ENCODE data around the gene CDCP1.

CDCP1 gene

GRCh38 chr3:45137656-45138181 is 8.5 kb downstream of the CDCP1 start:
- DNase-seq (ENCODE audit: low read depth), result no peak

GRCh38 chr3:45135959-45136358 is 10.2 kb downstream of the CDCP1 start:
- no peak for DNase-seq (ENCODE audit: low read depth)

DNA sequence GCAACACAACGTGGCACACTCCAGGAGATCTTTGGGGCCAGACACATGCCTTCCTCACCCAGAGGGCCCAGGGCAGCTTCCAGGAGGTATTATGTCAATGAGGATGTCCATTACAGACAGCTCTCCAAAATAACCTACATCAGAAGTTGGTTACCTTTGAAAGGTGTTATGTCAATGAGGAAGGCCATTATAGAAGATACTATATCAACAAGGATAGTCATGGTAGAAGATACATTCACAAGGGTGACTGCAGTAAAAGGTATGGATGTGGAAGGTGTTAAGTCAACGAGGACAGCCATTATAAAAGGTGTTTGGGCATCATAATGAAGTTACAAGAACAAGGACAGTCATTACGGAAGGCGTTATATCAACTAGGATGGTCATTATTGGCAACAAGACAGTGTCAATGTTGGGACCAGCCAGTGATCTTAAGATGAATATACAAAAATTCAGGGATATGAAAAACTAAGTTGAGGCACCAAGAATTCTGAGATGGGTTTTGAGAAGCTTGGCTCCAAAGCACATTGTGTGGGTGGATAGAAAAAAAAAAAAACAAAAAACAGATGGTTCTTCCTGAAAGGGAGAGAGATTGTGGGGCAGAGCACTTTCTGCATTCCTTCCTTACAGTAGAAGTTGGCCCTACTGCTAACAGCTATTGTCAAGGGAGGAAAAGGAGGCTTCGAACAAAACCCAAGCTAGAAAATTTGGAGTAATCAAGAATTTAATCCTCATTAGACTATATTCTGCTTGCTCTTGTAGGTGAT is 11.2 kb downstream of the CDCP1 start:
- DNase-seq (ENCODE audit: low read depth), result no peak

- no peak for DNase-seq (ENCODE audit: low read depth)
Measured at GRCh38 chr3:45132568-45133211, 13.5 kb downstream of the CDCP1 start.

GRCh38 chr3:45131201-45131600 is 15.0 kb downstream of the CDCP1 start:
- DNase-seq (ENCODE audit: low read depth), result no peak

- DNase-seq (ENCODE audit: low read depth), result no peak
Measured at GRCh38 chr3:45130476-45130875, 15.7 kb downstream of the CDCP1 start.

DNA sequence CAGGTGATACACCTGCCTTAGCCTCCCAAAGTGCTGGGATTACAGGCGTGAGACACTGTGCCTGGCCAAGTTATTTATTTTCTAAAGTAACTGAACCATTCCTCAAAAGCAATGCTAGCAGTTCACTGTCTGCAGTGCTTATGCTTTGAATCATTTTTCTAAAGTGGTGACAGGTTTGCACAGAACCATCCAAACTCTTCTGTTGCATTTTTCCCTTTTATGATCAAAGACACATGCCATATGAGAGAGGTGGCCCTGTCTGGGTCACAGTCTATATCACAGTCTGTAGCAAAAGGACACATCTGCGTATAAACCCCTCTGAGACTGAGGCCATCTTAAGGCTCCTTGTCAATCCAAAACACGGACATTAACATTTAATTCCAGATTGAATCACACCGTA is 17.2 kb downstream of the CDCP1 start:
- no peak for DNase-seq (ENCODE audit: low read depth)

DNA sequence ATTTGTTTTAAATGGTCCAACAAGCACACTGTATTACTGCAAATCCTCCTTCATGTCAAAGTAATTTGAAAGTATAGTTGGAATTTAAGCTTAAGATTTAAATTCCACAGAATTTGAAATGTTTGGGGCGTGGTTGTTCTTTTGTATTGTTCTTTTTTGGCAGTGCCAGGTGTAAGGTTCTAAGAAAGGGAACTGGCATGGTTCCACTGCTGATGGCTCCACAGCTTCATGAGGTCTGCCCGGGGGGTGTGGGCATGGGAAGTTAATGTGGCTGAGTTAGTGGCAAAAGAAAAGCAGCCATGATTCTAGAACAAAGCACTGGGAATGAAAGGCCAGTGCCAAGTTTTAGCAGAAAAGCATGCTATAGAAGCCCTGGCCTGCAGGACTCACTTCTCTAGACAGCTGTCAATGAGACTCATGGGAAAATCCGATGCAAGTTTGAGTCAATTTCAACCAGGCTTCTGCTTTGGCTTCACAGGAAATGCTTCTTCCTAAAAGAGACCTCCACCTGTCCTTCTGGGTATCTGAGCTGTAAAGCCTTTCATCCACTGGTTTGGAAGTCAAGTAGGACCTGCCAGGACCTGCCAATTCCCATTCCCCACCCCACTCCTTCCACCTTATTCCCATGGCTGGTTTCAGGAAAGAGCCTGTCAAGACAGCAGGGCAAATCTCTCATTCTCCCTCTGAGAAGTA is 18.9 kb downstream of the CDCP1 start:
- DNase-seq (ENCODE audit: low read depth), result no peak

DNA sequence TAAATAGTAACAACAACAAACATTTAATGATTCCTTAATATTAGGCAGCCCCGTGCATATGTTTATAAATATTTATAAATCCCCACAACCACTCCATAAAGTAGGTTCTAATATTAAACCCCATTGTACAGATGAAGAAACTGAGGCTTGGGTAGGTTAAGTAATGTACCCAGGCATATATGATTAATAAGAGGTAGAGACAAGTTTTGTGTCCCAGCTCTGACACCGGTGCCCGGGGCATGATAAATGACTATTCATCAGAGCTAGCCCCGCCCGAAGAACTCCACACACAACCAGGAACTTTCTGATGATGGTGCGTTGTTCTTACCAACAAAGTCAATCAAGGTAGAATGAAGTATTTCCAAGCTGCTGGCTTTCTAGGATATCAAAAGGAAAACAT is 19.4 kb downstream of the CDCP1 start:
- DNase-seq (ENCODE audit: low read depth), result no peak

DNA sequence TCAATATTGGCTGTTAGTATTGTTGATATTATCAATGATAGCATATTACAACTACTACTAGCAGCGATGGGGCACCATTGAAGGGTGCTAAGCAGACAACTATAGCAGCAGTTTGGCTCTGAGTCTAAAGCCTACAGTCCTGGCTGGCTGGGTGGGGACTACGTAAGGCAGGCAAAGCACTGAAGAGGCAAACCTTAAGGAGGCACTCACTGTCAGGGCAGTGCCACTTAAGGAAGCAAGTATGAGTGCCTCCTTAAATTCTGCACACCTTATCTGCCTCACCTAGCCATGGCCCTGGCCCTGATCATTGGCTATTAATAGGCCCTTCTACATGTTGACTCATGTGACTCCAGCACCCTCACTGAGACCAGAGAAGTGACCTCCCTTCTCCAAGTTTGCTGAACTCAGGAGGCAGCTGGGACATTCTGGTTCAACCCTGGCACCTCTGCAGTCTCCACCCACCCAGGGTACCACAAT is 20.6 kb downstream of the CDCP1 start:
- DNase-seq (ENCODE audit: low read depth), result no peak

- DNase-seq (ENCODE audit: low read depth), result no peak
Measured at GRCh38 chr3:45124956-45125355, 21.2 kb downstream of the CDCP1 start.

- no peak for DNase-seq (ENCODE audit: low read depth)
Measured at GRCh38 chr3:45124352-45124751, 21.8 kb downstream of the CDCP1 start.

GRCh38 chr3:45123581-45124269 is 22.5 kb downstream of the CDCP1 start:
- DNase-seq (ENCODE audit: low read depth), result no peak

- DNase-seq (ENCODE audit: low read depth), result no peak
Measured at GRCh38 chr3:45123030-45123429, 23.1 kb downstream of the CDCP1 start.

- no peak for DNase-seq (ENCODE audit: low read depth)
Measured at GRCh38 chr3:45120359-45121158, 25.6 kb downstream of the CDCP1 start.

- DNase-seq (ENCODE audit: low read depth), result no peak
Measured at GRCh38 chr3:45119824-45120358, 26.3 kb downstream of the CDCP1 start.

- DNase-seq (ENCODE audit: low read depth), result no peak
Measured at GRCh38 chr3:45119376-45119775, 26.8 kb downstream of the CDCP1 start.

DNA sequence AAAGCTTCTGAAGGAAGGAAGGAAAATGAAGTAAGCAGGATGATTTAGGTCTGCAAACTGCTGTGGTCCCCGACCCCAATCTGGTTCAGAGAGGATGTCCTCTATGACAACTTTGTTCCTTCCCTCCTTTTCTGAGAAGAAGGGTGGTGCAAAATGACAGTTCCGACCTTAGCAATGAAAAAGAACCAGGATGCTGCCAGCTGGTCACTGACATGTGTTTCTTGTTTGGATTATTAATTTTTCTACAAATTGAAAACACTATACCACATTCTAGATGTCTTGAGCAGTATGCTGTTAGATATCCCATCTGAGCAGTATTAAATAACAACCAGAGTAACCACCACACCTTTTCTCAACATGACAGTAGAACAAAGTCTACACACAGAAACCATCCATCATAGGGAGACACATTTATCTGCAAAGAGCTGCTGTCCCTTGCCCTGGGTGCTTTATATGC is 27.5 kb downstream of the CDCP1 start:
- DNase-seq (ENCODE audit: low read depth), result no peak

GRCh38 chr3:45116350-45116749 is 29.8 kb downstream of the CDCP1 start:
- DNase-seq (ENCODE audit: low read depth), result no peak

GRCh38 chr3:45113625-45114050 is 32.5 kb downstream of the CDCP1 start:
- no peak for DNase-seq (ENCODE audit: low read depth)

GRCh38 chr3:45112939-45113338 is 33.2 kb downstream of the CDCP1 start:
- no peak for DNase-seq (ENCODE audit: low read depth)
